DMS79 (cell line): ENCODE results near the gene MED22.
"Not testable (repeated sequence)": the region's sequence is repeated elsewhere in the genome, so short reads cannot be mapped to it uniquely, and the experiment has no call there.

Source experiments
- DNase-seq: peaks from one replicate; lab custom pipeline; 2025; lab: John Stamatoyannopoulos, UW

The MED22 gene

DNA sequence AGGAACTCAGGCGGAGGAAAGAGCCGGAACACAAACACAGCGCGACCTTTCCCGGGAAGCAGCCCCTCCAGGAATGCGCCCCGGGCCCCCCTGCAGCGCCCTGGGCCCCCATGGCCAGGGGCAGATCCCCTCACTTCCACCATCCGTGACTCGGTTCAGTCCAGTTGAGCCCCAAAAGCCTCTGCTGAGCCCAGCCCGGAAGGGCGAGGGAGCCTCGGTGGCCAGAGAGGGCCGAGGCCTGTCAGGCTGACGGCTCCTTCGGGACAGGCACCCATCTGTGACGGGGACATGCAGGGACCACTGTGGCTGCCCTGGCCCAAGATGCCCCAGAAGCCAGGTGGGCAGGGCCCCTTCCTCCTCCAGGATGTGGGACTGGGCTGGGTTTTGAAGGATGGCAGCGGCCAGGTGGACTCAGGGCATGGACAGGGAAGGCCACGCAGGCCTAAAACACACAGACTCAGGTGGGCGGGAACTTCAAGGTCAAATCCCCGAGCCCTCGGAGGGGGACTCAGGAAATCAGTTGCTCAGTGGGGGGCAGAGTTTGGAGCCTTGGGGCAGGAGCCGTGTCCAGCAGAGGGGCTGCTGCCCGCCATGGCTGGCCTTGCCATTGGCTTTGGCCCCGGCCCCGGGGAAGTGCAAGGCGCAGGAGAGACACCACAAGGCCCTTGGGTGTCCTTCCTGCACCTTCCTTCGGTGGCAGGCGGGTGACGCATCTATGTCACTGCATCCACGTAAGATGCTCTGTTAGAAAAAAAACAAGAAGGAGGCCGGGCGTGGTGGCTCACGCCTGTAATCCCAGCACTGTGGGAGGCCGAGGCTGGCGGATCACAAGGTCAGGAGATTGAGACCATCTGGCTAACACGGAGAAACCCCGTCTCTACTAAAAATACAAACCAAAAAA is 43.2 kb downstream of the MED22 start:
- DNase-seq = no peak

DNA sequence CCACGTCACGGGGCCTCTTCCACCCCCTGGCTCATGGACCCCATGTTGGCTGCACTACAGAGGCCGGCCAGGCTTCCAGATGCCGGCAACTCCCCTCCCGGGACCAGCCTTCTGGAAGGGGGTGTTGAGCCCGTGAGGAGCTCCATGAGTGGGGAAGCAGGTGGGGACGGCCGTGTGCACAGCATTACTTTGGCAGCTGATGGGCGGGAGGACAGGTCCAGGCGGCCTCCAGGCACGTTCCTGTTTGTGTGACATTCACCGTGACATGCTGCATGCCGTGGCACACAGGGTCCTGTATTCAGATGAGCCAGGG is 43.8 kb downstream of the MED22 start:
- DNase-seq = no peak

DNA sequence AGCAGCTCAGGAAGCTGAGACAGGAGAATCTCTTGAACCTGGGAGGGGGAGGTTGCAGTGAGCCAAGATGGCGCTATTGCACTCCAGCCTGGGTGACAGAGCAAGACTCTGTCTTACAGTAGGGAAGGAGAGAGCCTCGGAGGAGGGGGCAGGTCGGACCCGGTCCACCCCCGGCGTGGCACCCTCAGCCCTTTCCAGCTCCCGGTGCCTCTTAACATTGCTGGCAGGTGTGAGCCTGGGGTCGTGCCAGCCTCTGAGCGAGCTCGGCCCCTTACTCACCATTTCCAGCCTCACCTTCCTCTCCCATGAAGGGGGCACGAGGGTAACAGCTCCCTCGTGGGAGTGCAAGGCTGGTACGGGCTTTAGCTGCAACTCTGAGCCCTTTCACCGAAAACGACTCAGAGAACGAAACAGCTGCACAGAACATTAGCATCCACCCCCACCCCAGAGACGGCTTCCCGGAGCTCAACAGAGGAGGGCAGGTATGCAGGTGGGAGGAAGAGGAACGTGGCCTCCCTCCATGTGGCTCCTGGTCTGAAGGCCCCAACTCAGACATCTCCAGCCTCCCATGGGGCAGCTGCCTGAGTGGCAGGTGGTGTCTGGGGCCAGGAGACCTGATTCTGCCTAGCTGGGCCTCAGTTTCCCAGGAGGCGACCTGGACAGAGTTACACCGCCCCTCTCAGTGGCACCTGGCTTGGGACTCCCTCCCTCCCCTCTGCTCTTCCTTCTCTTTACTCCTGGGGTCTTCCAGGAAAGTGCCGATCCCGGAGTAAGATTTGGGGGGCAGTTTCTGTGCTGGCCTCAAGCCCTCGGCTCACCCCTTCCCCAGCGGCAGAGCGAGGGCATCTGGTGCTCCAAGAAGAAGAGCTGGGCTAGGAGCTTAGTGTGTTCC is 44.4 kb downstream of the MED22 start:
- DNase-seq = no peak

DNA sequence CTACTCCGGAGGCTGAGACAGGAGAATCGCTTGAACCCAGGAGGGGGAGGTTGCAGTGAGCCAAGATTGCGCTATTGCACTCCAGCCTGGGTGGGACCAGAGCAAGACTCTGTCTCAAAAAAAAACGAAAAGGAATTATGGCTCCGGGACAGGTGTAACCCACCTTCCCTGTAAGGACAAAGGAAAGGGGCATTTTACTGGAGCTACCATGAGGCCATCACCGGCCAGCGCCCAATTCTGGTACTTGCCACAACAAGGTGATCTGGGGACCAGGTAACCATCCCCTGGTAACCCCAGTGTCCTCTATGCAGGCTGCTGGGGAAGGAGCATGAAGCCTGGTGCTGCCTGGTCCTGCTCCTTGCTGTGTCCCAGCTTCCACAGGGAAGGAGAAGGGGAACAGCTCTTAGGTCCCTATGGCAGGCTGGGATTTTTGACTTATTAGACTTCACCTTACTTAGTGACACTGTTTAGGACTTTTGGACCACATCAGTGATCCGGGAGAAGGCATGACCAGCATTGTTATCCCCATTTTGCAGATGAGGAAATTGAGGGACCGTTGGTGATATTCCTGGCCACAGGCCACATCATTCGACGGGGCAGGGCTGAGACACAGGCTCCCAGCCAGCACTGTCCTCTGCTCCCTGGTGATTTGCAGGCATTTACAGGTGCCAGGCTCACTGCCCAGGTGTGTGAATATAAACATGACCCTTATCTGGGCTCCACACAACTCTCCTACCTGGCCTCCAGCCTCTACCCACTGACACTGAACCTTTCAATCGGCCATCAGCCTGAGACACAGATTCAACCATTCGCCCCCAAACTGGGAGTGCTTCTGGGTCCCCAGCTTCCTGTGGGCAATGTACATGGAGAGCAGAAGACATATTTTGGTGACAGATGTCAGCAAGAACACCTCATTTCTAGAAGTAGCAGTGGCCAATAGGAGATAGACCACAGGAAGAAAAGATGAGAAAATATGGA is 46.4 kb downstream of the MED22 start:
- no peak for DNase-seq

DNA sequence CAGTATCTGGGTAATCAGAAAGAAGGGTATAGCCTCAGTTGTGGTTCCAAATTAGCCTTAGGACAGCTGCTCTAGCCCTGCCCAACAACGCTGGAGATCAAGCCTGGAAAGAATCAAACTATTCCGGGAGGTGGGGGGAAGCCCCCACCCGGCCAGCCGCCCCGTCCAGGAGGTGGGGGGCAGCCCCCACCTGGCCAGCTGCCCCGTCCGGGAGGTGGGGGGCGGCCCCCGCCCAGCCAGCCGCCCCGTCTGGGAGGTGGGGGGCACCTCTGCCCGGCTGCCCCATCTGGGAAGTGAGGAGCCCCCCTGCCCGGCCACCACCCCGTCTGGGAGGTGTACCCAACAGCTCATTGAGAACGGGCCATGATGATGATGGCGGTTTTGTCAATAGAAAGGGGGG is 47.9 kb downstream of the MED22 start:
- DNase-seq = not testable (repeated sequence)

DNA sequence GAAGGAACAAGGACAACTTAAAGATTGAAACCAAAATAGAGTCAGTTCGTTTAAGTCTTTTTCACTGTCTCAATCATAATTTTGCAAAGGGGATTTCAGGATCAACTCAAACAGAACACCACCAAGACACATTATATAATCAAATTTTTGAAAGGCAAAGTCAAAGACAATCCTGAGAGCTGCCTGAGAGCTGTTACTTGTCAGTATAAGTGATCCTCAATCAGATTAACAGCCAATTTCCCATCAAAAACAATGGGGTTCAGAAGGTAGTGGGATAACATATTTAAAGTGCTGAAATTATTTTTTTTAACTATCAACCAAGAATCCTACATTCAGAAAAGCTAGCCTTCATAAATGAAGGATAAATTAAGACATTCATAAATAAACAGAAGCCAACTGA is 53.7 kb downstream of the MED22 start:
- DNase-seq = no peak

DNA sequence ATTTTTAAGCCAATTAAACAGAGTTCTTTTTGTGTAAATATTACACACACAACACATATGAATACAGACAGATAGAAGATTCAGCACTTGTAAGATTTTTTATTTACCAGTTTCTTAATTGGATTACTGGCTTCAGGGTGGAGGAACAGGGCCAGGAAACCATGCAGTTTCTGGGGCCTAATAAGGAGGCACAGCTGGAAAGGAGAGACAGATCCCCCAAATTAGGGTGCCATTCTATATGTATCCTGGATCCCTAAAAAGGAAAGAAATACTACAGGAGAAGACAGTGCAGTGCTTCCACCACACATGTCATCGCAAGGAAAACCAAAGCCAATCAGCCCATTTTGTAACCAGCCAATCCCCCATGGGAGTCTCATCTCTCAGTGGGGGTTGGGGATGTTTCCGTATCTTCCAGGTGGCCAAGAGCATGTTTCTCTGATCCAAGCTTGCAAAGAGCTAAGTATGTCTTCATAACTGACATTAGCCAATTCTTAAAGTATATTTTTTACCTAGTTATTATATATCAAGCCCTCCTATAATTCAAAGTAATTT is 57.1 kb downstream of the MED22 start:
- DNase-seq = no peak
